ENCODE results near the gene EPHA8.

DNA sequence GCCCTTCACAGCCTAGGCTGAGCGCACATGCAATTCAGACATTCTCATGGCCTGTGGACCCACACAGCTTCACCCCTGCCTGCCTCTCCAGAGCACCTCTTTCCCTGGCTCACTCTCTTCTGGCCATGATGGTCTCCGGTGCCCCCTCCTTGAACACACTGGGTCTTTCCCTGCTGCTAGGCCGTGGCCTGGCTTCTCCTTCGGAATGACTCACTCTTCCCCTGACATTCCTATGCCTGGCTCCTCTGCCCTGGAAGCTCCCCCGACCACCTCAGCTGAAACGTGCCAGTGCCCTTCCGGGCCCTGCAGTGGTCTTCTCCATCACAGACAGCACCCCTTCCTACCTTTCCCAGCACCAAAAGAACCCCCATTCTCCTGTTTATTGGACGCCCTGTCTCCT is 28.3 kb downstream of the EPHA8 start:
- TF ChIP-seq, protein P1, sequence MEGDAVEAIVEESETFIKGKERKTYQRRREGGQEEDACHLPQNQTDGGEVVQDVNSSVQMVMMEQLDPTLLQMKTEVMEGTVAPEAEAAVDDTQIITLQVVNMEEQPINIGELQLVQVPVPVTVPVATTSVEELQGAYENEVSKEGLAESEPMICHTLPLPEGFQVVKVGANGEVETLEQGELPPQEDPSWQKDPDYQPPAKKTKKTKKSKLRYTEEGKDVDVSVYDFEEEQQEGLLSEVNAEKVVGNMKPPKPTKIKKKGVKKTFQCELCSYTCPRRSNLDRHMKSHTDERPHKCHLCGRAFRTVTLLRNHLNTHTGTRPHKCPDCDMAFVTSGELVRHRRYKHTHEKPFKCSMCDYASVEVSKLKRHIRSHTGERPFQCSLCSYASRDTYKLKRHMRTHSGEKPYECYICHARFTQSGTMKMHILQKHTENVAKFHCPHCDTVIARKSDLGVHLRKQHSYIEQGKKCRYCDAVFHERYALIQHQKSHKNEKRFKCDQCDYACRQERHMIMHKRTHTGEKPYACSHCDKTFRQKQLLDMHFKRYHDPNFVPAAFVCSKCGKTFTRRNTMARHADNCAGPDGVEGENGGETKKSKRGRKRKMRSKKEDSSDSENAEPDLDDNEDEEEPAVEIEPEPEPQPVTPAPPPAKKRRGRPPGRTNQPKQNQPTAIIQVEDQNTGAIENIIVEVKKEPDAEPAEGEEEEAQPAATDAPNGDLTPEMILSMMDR (IDR thresholded peaks at IDR 0.05), result no peak
- TF ChIP-seq POLR2A (IDR thresholded peaks at IDR 0.05), result no peak

Measured in testis (tissue), 2 donors.